HG03439 (cell line): Measurements from ENCODE around the gene LMX1B.

Experiments
- ATAC-seq: cut with Tn5 transposase; IDR thresholded peaks from one replicate; pipeline ENCODE4 v1.9.1; 2021; ENCODE audit warnings: mild to moderate bottlenecking, moderate library complexity; ENCODE audit not compliant: unreplicated experiment

LMX1B gene

DNA sequence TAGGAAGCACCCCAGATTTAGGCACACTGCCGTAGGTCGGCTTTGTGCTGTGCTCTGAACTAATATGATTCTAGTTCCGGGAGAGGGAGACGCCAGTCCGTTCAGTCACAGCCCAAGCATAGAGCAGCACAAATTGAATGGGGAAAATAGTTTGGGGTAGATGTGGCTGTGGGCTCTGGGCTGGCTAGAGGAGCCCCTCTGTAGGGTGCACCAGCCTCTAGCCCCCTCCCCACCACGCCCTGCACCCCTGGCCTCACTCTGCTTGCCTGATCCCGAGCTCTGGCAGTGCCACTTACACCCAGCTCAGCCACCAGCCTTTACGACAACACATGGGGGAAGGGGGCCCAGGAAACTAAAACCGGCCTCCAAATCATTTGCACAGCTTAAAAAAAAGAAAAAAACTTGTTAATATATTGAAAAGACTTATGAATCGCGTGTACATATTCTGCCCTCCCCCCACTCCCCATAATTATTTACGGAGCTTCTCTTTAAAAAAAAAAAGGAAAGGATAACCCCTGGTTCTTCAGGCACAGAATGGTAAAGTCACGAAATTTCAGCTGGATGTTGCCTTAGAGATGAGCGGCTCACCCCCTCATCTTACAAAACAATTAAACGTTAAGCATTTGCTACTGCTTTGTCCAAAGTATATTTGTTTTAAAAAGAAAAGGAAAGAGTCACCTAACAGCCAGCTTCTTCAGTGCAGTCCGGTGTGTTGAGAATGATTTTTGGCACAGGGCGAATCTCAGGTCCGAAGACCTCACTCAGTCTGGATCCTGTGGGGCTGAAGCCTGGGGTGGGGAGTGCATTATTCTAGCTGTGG, 3.5 kb downstream of the LMX1B start:
- no peak for ATAC-seq

DNA sequence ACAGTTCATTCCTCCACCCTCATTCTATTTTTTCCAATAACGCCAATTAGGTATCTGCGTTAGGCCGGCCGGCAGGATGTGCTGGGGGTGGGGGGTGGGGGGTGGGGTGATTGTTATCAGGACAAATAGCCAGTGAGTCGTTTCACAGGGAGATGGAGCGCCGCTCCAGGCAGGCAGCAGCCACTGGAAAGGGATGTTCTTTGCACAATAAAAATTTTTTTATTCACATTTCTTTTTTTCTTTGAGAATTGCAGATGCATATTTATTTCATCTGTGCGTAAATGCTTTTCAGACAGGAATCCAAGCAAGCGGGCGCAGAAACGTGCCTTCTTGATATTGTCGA, 4.1 kb downstream of the LMX1B start:
- ATAC-seq, result no peak

DNA sequence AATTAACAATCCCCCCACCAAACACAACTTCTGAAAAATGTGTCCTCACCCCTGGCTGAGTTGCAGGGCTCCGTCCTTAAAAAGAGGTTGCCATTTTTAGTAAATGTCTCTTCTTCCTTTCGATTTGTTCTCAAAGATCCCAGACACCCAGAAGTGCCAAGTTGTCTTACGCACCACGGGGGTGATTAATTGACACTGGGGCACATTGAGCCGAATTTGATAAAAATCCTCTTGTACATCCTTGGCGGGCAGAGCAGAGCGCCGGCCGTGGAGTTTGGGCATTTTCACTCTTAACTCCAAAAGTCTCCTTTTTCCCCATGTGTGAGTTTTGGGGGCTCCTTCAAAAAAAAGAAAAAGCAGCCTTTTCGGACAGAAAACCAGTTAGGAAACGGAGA, 4.5 kb downstream of the LMX1B start:
- no peak for ATAC-seq

DNA sequence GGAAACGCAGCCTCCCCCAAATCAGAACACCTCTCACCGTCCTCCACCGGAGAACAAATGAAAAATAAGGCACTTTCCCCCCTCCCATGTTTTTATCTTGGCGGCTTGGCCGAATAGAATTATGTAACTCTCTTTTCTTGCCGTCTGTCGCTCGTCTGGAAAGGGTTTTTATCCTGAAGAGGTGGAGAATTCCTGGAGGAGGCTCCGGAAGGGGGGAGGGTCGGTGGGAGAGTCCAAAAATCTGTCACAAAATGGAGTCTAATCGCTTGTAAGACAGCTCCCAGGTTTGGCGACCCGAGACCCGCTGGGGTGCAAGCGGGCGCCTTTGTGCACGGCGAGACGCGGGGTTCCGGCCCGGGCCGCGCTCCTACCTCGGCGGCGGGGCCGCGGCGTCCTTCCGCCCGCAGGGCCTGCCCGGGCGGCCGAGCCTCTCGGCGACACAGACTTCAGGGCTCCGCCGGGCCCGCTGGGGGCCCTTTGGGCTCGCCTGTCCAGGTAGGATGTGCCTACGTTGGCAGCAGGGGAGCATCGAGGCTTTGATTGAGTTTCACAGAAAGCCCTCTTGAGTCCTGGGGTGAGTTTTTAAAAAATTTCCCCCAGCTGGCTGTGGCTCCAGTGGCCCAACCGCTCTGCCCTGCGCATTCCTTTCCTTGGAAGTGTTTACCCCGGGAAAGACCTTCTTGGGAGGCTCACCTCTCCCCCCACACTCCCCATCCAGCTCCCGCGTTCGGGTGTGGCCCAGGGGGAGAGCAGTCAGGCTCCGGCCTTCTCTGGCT, 5.0 kb downstream of the LMX1B start:
- ATAC-seq, result no peak

DNA sequence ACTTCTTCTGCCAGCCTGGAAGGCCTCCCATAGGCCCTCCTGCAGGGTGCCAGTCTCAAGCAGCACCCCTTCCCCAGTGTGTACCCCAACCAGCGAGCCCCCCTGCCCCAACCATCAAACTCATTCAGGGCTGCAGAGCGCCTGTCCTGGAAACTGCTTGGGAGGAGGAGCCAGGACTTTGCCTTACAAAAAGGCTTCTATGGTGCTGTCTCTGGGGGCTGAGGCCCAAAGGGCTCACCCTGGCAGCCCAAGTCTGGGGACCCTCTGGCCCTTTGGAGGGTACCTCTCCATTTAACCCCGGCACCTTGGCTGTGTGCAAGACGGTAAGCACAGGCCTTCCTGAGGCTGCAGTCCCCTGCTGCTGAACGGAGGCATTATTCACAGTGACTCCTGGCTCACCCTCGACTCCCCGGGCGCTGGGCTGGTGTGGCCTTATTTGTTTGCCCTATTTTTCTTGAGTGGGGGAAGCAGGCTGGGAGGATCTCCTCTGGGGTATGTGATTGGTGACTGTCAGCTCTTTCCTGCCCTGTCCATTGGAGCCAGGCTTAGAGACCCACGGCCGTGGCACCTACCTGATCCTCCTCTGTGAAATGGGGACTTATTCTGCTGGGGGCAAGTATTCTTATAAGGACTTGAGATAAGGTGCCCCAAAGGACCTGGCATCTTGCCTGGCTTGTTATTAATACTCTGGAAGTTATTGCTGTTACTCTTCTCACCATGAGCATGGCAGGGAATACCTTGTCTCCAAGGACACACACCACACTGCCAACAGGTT, 5.8 kb downstream of the LMX1B start:
- no peak for ATAC-seq

DNA sequence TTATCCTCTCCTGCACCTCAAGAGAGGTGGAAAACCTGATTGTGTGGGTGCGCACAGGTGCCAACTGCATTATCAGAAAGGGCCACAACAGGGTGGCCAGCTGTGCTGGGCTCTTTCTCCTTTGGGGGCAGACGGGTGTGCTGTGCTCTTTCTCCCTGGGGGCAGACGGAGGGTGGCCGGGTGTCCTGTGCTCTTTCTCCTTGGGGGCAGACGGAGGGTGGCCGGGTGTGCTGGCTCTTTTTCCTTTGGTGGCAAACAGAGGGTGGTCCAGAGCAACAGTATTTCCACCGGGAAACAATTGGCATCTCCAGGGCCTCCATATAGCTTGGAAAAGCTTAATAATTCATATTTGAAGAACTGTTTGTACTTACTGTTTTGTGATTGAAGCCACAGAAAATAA, 6.8 kb downstream of the LMX1B start:
- no peak for ATAC-seq

DNA sequence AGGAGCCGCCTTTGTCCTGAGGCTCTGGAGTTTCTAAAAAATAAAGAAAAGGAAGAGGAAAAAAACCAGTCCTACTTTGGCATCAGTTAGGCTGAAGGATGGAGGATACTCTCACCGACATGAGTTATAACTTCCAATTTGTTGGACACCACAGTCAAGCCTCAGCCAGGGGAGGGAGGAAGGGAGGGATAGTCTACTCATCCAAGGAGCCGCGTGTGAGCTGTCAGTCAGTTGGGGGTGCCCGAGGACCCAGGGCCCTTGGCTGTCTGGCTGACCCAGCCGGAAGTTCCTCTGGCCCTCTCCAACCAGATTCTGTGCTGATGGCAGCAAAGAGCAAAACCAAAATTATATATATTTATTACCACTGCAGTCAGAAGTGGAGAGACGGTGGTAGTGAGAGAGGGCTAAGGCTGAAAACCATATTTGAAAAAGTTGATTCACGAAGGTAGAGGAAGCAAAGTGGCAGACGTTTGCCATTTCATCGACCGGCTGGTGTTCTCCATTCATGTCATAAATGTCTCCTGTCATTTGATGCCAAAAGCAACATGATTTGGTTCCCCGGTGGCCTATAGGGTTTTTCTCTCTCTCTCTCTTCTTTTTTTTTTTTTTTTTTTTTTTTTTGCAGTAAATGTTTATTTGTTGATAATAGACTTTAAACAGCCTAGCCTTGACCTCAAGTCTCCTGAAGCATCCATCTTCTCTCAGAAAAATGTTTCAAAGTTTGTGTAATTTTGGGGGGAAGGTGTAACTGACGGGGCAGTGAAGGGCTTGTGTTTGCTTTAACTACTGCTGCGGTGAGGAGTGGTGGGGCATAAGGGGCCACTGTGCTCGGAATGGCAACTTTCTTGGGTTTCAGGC, 7.6 kb downstream of the LMX1B start:
- no peak for ATAC-seq

DNA sequence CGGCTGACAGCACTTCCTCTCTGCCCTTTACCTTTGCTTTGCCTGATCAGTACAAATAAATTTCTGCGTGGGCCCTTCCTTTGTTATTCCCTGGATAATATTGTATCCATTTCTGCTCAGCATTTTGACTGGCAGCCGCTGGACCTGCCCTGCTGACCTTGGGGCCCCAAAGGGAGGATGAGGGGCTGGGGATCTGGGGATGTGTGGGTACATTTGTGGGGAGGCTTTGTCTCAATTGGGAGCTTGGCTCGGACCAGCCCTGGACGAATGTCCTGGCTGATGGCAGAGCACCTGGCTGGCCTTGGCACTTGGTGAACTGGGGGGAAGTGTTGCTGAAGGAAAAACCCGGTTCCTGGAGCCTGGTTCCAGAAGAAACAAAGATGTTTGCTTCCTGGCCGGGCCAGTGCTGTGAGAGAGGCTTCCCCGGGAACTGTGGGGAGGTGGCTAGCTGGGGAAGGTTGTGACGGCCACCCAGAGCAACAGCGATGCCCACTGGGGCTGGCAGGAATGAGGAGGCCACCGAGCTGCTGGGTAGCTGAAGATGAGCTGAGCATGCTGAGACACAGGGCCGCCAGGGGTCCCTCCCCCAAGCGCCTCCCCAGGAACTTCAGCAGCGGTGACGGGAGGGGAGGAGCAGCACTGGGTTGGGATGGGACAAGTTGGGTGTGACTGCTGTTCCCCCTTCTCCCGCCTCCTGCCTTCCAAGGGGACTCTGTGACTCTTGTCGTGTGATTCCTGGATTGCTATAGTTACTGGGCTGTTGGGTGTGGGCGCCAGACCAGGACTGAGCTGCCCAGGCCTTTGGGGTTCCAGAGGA, 8.4 kb downstream of the LMX1B start:
- ATAC-seq, result no peak

DNA sequence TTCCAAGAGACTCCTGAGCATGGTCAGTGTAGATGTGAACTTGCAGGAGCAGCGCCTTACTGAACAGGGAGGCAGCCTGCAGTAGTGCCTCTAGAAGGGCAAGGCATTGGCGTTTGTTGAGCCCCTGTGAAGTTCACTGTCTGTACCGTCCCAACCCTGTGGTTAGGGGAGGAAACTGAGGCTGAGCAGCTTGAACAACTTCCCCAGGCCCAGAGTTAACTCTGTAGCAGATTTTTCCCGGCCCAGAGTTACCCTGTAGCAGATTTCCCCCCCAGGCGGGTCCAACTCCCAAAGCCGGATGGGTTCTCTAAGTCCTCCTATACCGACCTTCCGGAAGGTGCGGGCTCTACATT, 9.6 kb downstream of the LMX1B start:
- ATAC-seq, result no peak

DNA sequence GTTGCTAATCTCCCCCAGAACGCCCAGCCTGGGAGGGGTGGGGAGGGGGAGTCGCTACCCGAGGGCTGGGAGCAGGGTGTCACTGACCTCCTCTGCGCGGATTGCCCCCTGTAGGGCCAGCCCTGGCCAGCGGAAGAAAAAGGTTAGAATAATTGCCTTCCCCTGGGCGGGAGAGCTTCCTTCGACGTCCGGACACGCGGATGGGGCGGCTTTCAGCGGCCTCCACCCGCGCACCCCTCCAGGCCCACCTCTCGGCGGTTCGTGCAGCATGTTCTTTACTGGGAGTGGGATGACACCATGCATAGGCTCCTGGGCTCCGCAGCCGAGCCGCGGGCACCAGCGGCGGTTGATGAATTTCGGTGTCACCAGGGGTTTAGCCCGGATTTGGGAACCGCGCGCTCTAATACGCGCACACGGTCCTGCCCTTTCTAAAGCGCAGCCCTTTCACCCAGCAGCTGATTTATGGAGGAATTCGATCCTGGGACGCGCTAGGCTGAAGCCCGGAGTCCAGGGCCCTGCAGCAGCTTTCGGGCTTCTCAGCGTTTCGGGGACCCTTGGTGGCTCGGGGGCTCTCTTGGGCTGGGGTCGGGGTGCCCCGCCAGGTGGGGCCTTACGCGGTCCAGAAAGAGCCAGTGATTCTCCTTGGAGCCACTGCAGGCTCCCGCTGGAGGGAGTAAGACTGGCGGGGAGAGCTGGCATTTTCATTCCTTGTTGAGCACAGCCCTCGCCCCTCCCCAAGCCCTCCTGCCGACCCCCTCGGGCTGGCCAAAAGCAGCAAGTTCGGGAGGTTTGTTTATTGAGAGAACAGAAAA, 10.1 kb downstream of the LMX1B start:
- ATAC-seq, result no peak

DNA sequence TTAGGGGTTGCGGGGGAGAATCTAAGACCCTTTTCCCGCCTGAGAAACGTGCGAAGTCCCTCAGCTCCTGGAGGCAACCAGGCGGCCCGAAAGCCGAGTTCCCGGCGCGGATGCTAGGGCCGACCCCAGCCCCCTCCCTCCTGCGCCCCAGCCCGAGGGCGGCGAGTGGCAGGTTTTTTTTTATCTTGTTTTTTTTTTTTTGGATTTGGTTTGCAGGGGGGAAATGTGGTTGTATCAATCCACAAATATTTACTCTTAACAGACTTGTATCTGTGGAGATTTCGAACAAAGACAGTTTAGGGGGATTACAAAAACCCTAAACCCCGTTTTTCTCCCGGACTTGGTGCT, 10.7 kb downstream of the LMX1B start:
- no peak for ATAC-seq

DNA sequence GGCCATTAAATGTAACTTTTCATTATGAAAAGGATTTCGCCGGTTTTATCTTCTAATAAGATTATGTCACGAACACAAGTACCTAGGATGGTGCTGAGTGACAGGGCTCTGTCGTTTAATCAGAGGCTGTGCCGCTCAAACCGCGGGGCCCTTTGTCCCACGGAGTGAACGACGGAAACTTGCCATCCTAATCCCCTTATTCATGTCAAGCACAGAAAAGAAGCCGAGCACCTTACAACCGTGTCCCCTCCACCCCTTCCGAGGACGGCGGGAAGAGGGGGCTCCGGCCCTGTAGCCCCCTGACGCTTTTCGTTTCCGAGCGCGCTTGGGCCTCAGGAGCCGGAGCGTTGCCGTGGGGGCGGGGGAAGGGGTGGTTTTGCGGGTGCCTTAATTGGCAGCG, 11.2 kb downstream of the LMX1B start:
- no peak for ATAC-seq

DNA sequence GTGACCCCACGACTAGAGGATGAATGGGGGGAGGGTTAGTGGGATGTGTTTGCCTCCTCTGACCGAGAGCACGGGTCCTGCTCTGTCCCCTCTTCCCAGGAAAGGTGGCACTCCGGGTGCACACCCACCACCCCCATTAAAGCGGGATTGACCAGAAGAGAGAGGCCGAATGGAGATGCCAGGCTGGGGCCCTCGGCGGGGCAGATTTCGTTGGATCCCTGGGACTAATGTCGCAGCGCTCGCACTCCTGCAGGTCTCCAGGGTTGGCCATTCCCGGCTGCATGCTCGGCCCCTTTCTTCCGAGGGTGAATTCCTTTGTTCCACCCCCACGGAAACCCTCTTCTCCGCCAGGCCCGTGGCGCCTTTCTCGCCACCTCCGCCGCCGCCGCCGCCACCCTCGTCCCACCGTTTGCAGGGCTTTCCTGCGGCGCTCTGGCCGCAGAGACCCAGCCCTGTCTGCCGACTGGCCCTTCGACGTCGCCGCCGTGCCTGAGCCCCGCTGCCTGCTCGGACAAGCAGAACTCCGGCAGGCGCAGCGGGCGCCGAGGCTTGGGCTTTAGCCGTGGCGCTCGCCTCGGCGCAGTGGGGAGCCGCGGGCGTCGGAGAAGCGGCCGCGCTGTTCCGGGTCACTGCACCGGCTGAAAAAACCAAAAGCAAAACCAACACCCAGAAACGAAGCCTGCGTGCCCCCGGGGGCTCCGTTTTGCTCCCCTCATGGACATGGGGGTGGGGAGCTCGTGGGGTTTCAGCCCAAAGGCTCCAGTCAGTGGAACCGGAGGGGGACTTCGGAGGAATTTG, 11.8 kb downstream of the LMX1B start:
- no peak for ATAC-seq

DNA sequence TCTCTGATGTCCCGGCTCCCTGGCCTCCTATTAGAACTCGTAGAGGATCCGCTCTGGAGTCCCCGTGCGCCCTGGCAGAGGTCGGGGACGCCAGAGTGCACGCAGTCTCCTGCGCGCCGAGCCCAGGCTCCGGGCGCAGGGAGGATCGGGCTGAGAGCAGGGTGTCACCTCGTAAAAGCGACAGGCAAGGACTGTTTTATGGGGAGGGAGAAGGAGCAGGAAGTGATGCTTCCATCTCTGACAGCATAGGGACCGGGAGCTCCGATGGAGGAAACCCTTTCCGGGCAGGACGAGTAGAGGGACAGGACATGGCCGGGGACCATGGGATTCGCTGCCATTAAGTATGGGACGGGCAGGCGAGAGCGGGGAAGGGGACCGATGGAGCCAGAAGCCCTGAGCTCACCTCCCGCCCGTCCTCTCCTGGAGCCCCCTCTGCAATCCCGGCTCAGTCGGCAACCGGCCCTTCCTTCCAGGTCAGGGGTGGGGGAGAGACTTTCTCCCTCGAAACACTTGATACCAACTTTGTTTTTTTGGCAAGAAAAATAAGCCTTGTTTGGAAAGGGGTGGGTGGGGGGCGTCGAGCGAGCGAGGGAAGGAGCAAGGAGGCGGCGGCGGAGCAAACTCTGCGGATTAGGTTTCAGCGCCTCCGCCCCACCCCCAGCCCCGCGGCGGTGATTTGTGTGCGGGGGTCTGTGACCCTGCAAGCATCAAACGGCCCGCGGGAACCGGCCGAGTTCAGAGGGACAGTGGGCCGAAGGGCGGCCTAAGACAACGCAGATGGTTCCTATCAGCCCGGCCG, 12.6 kb downstream of the LMX1B start:
- ATAC-seq, result no peak

DNA sequence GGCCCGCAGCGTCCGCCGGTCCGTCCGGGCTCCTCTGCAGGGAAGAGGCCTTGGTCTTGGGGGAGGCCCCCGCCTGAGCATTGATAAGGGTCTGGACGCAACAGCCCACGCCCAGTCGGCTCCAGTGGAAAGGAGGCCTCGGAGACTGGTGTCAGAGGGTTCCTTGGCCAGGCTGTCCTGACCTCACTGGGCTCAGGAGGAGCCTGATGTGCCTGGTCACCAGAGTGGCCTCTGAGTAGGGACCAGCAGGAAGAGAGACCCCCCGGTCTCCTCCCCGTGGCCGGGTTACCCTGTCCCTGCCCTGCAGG, 13.2 kb downstream of the LMX1B start:
- ATAC-seq, result no peak

DNA sequence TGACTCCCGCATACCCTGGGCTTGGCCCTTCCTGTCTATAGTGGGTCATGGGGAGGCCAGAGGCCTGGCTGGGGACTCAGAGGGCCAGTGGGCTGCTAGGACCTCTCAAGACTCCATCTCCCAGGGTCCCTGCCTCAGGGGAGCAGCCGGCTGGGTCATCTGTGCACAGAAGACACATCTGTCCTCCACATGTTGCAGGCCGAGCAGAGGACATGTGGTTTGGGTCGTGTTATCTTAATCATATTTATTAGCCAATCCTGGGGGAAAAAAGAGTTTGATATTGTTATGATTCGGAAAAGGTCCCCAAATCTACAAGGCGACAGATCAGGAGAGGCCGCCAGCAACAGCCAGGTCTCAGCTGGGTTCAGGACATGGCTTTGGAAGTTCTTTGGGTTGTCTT, 14.4 kb downstream of the LMX1B start:
- ATAC-seq, result no peak

DNA sequence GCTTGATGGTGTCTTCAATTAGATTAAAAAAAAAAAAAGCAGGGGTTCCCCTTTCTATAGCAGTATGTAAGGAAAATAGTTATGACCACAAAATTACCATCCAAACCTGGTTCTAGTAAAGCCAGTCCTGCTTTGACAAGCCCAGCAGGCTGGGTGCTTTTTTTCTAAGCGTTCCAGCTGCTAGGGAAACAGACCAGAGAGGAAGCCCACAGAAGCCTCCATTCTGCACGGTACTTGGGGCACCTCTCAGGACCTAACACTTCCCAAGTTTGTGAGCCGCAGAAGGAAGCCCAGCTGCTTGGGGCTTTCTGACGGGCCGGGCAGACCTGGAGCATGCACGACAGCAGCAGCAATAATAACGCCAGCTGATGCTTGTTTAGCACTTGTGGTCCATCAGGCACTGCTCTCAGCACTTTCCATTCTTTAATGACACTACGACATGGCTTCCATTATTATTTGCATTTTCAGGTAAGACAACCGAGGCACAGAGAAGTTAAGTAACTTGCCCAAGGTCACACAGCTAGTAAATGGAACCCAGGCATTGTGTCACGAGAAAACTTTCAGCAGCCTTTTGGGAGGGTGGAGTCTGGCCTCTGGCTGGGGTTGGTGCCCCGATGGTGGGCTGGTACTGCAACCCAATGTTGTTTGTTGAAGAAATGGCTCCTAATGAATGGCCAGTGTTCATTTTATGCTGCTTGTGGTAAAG, 15.4 kb downstream of the LMX1B start:
- no peak for ATAC-seq
